GM12874 (cell line): ENCODE results near the gene FAM20C.

Experiments
- TF ChIP-seq, protein P1 (sequence below): IDR thresholded peaks from 2 replicates; pipeline ENCODE4 v1.5.1; 2011; ENCODE audit warnings: low read depth, mild to moderate bottlenecking, control low read depth, low read length, moderate library complexity; ENCODE audit not compliant: insufficient read depth

FAM20C gene

GRCh38 chr7:179209-179681 is 13.1 kb upstream of the FAM20C start:
- TF ChIP-seq, protein P1, sequence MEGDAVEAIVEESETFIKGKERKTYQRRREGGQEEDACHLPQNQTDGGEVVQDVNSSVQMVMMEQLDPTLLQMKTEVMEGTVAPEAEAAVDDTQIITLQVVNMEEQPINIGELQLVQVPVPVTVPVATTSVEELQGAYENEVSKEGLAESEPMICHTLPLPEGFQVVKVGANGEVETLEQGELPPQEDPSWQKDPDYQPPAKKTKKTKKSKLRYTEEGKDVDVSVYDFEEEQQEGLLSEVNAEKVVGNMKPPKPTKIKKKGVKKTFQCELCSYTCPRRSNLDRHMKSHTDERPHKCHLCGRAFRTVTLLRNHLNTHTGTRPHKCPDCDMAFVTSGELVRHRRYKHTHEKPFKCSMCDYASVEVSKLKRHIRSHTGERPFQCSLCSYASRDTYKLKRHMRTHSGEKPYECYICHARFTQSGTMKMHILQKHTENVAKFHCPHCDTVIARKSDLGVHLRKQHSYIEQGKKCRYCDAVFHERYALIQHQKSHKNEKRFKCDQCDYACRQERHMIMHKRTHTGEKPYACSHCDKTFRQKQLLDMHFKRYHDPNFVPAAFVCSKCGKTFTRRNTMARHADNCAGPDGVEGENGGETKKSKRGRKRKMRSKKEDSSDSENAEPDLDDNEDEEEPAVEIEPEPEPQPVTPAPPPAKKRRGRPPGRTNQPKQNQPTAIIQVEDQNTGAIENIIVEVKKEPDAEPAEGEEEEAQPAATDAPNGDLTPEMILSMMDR, result no peak

DNA sequence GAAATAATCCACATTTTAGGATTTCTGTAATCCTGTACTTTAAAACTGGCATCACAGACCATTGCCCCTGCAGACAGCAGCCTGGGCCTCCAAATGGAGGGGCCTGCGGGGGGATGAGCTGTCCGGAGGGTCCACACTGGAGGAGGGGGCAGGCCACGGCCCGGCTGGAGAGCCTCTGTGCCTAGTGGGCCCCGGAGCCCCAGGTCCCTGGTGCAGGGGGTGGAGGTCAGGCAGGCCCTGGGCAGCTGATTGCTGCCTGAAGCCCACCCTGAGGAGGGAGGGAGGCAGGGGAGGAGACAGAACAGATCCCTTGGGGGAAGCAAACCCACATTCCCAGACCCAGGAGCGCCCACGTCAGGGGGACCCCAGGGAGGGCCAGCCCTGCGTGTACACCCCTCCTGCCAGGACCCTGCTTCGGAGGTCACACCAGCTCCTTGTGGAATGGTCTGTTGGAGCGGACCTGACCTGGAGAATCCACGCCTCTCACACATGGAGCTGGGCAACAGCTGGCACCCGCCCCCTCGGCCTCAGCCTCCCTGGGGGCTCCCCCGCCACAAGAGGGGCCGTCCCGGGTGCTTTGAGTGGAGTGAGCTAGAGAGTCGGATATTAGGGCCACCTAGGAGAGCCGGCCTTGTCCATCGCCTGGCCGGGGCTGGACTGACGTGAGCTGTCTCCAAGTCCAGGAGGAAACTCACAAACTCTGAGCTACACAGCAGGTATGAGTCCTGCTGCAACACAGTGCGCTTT is 12.2 kb upstream of the FAM20C start:
- TF ChIP-seq, protein P1, result no peak

DNA sequence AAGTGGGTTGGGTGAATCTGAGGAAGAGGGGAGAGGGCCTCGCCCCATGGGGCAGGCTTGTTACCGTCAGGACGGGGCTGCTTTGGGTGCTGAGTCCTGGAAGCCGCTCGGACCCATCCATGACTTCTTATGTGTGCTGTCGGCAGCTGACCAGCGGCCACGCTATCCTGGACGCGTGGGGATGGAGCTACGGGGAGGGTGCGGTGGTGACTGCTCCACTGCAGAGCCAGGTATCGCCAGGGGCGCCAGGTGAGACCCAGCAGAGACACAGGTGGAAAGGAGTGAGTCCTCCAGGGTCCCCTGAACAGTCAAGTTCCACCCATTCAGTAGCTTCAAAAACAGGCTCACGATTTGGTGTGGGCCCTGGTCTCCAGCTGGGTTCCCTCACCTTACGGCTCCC is 10.6 kb upstream of the FAM20C start:
- TF ChIP-seq, protein P1, result no peak

GRCh38 chr7:183496-184292 is 8.7 kb upstream of the FAM20C start:
- TF ChIP-seq, protein P1, result no peak

GRCh38 chr7:184294-185264 is 7.8 kb upstream of the FAM20C start:
- TF ChIP-seq, protein P1, result no peak

DNA sequence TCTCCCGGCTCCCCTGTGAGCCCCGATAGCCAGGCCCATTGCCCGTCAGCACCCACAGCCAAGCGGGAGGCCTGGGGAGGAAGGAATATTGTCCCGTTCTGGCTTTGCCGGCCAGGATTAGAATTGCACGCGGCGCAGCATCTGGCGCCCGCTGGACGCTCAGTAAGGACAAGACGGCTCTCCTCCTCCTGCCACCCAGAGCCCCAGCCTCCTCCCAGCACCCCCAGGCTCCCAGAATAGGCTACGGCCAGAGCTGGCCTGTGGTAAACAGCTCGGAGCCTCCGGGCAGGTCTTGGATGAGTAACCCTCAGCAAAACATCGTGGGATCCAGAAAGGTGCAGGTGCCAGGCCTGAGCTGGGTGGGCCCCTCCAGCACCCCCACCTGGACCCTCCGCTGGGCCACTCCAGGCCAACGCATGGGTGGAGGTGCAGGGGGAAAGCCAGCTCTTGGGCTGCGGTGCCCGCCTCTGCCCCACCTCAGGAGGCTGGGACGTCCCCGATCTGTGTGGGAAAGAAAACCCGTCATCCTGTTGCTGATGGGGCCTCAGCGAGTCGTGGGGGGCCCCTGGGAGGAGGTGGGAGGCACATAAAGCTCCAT is 5.8 kb upstream of the FAM20C start:
- TF ChIP-seq, protein P1, result no peak
